HepG2 (cell line): ENCODE results near the gene TBX6. TPM values are rescaled to one million over a fixed set of nuclear protein-coding genes. Genes with fewer than 3 reads are reported as not detected.
A peak's percentile ranks its signal among the peaks of the same experiment; 100 is the strongest.

ENCODE experiments used
- ARHGAP35 ChIP-seq: sonication (generic); formaldehyde crosslinking; IDR thresholded peaks from 2 replicates; pipeline ENCODE4 v1.9.0; 2022; ENCODE audit warnings: mild to moderate bottlenecking, inconsistent platforms, moderate library complexity, missing genetic modification reagents, borderline replicate concordance
- ELF4 ChIP-seq: sonication (generic); formaldehyde crosslinking; IDR thresholded peaks from 2 replicates; pipeline ENCODE4 v1.5.0; 2020; ENCODE audit warnings: missing genetic modification reagents, mild to moderate bottlenecking, moderate library complexity, borderline replicate concordance
- FOXM1 ChIP-seq: sonication (generic); formaldehyde crosslinking; IDR thresholded peaks from 2 replicates; pipeline ENCODE4 v1.5.0; 2020; ENCODE audit warnings: missing genetic modification reagents
- KLF15 ChIP-seq: sonication (generic); formaldehyde crosslinking; IDR thresholded peaks from 2 replicates; pipeline ENCODE4 v1.8.1; 2023; ENCODE audit warnings: borderline replicate concordance, mild to moderate bottlenecking, inconsistent platforms, missing genetic modification reagents, mixed read lengths
- MAF1 ChIP-seq: sonication (generic); formaldehyde crosslinking; IDR thresholded peaks from 2 replicates; pipeline ENCODE4 v1.5.0; 2020; ENCODE audit warnings: missing genetic modification reagents, borderline replicate concordance
- MED13 ChIP-seq: sonication (generic); formaldehyde crosslinking; IDR thresholded peaks from 2 replicates; pipeline ENCODE4 v1.5.0; 2020; ENCODE audit warnings: missing genetic modification reagents
- MXI1 ChIP-seq: IDR thresholded peaks from 3 replicates; pipeline ENCODE4 v1.6.1; 2012; ENCODE audit warnings: low read depth, low read length, inconsistent platforms, borderline replicate concordance
- NR2F6 ChIP-seq, 2 experiments: IDR thresholded peaks; 2 replicates each; pipeline ENCODE4 v1.6.1; 2016; ENCODE audit warnings: antibody characterized with exemption in 1 of 2, mild to moderate bottlenecking in 1 of 2
- PHF8 ChIP-seq: sonication (generic); formaldehyde crosslinking; IDR thresholded peaks from 2 replicates; pipeline ENCODE4 v1.5.0; 2020; ENCODE audit warnings: missing genetic modification reagents
- RELA ChIP-seq: sonication (generic); formaldehyde crosslinking; IDR thresholded peaks from 2 replicates; pipeline ENCODE4 v1.4.0; 2020; ENCODE audit warnings: missing genetic modification reagents
- SNRNP70 ChIP-seq: fragments of 200-400 bp; formaldehyde crosslinking; IDR thresholded peaks from 2 replicates; pipeline ENCODE4 v1.6.1; 2017; ENCODE audit warnings: mild to moderate bottlenecking, low read depth, low read length, moderate library complexity
- ZBED4 ChIP-seq: sonication (generic); formaldehyde crosslinking; IDR thresholded peaks from 2 replicates; pipeline ENCODE4 v1.4.0; 2020; ENCODE audit warnings: missing genetic modification reagents, borderline replicate concordance
- ZFP62 ChIP-seq: sonication (generic); formaldehyde crosslinking; IDR thresholded peaks from 2 replicates; pipeline ENCODE4 v1.4.0; 2020; ENCODE audit warnings: missing genetic modification reagents
- ZKSCAN8 ChIP-seq: IDR thresholded peaks from 2 replicates; pipeline ENCODE4 v1.6.1; 2016; ENCODE audit warnings: borderline replicate concordance, missing genetic modification reagents, missing compliant biosample characterization
- ZMYM3 ChIP-seq: sonication (generic); formaldehyde crosslinking; IDR thresholded peaks from 2 replicates; pipeline ENCODE4 v1.5.1; 2020; ENCODE audit warnings: mild to moderate bottlenecking, missing genetic modification reagents
- ZNF101 ChIP-seq: sonication (generic); formaldehyde crosslinking; IDR thresholded peaks from 2 replicates; pipeline ENCODE4 v1.4.0; 2020; ENCODE audit warnings: mild to moderate bottlenecking, low read depth, missing genetic modification reagents, borderline replicate concordance
- ZNF12 ChIP-seq: sonication (generic); formaldehyde crosslinking; IDR thresholded peaks from 2 replicates; pipeline ENCODE4 v1.5.0; 2020; ENCODE audit warnings: missing genetic modification reagents
- ZNF253 ChIP-seq: sonication (generic); formaldehyde crosslinking; IDR thresholded peaks from 2 replicates; pipeline ENCODE4 v1.8.0; 2022; ENCODE audit warnings: mild to moderate bottlenecking, missing genetic modification reagents, borderline replicate concordance
- ZNF33A ChIP-seq: sonication (generic); formaldehyde crosslinking; IDR thresholded peaks from 2 replicates; pipeline ENCODE4 v1.5.1; 2020; ENCODE audit warnings: missing genetic modification reagents, mild to moderate bottlenecking, moderate library complexity, borderline replicate concordance
- ZNF354B ChIP-seq: sonication (generic); formaldehyde crosslinking; IDR thresholded peaks from 2 replicates; pipeline ENCODE4 v1.8.0; 2022; ENCODE audit warnings: mild to moderate bottlenecking, missing genetic modification reagents
- ZNF367 ChIP-seq: sonication (generic); formaldehyde crosslinking; IDR thresholded peaks from 2 replicates; pipeline ENCODE4 v1.4.0; 2020; ENCODE audit warnings: missing genetic modification reagents, borderline replicate concordance
- ZNF432 ChIP-seq: sonication (generic); formaldehyde crosslinking; IDR thresholded peaks from 2 replicates; pipeline ENCODE4 v1.5.0; 2020; ENCODE audit warnings: missing genetic modification reagents, mild to moderate bottlenecking, borderline replicate concordance
- ZNF441 ChIP-seq: sonication (generic); formaldehyde crosslinking; IDR thresholded peaks from 2 replicates; pipeline ENCODE4 v1.7.0; 2021; ENCODE audit warnings: missing genetic modification reagents, borderline replicate concordance
- ZNF674 ChIP-seq: sonication (generic); formaldehyde crosslinking; IDR thresholded peaks from 2 replicates; pipeline ENCODE4 v1.5.0; 2020; ENCODE audit warnings: low read depth, mild to moderate bottlenecking, missing genetic modification reagents
- ZNF792 ChIP-seq: IDR thresholded peaks from 2 replicates; pipeline ENCODE4 v1.6.1; 2016
- polyA plus RNA-seq, 8 experiments: library from polyadenylated mRNA; depleted of rRNA in 3 of 8; stranded (reverse) in 7 of 8; unstranded in 1 of 8; fragments of >200 nt; fragmentation: Illumina TruSeq in 4 of 8; extraction: Trizol in 4 of 8; gene quantifications; 2 replicates each; pipeline versions ENCODE4 v1.2.1 to v1.2.3, GENCODE V29; 2011 to 2016; ENCODE audit warnings: low read depth in 4 of 8, missing spikeins in 1 of 8, mixed read lengths in 1 of 8; ENCODE audit not compliant: insufficient read depth in 1 of 8
- total RNA-seq, 5 experiments: library from RNA; depleted of rRNA; stranded (reverse); fragments of >200 nt; fragmentation: Illumina TruSeq; extraction: Trizol; gene quantifications; 2 replicates each; pipeline ENCODE4 v1.2.3, GENCODE V29; 2016; ENCODE audit warnings: low read depth in 1 of 5
- TF ChIP-seq, protein P1 (sequence below): sonication (generic); formaldehyde crosslinking; IDR thresholded peaks from 2 replicates; pipeline ENCODE4 v1.4.0; 2020; ENCODE audit warnings: missing genetic modification reagents

Gene TBX6
- total and polyA plus RNA-seq, 2 of the 13 experiments (the other 11 are each of a cell fraction or from before 2014, with no cell fraction given) = 0.24 to 0.42 TPM

- TF ChIP-seq ARHGAP35 (CRISPR knock-in tag) (no peak), ZNF12 (no peak), ZNF367 (no peak), ZNF441 (CRISPR knock-in tag) (no peak; the same call in 1 of the 2 replicates), ZMYM3 (CRISPR knock-in tag) (no peak), ZNF432 (CRISPR knock-in tag) (no peak), ZBED4 (CRISPR knock-in tag) (no peak), ZNF792 (CRISPR knock-in tag) (no peak), MAF1 (CRISPR knock-in tag) (no peak), NR2F6 (IDR thresholded peaks at IDR 0.05) (no peak), NR2F6 (CRISPR knock-in tag; IDR thresholded peaks at IDR 0.05) (no peak), KLF15 (CRISPR knock-in tag) (no peak), ZNF33A (CRISPR knock-in tag) (0 out of 2 replicates have a peak, but pooled peaks have one; percentile 17), ZNF253 (CRISPR knock-in tag) (no peak), ELF4 (CRISPR knock-in tag) (no peak; the same call in 1 of the 2 replicates), ZNF101 (CRISPR knock-in tag) (no peak), MXI1 (peak; percentile 8; the same call in 1 of the 3 replicates), ZNF354B (CRISPR knock-in tag) (no peak), FOXM1 (CRISPR knock-in tag) (no peak), ZKSCAN8 (CRISPR knock-in tag) (no peak), ZFP62 (no peak), ZNF674 (CRISPR knock-in tag) (no peak), SNRNP70 (no peak), PHF8 (CRISPR knock-in tag) (no peak), RELA (CRISPR knock-in tag) (no peak), MED13 (CRISPR knock-in tag) (no peak)
- TF ChIP-seq, protein P1, sequence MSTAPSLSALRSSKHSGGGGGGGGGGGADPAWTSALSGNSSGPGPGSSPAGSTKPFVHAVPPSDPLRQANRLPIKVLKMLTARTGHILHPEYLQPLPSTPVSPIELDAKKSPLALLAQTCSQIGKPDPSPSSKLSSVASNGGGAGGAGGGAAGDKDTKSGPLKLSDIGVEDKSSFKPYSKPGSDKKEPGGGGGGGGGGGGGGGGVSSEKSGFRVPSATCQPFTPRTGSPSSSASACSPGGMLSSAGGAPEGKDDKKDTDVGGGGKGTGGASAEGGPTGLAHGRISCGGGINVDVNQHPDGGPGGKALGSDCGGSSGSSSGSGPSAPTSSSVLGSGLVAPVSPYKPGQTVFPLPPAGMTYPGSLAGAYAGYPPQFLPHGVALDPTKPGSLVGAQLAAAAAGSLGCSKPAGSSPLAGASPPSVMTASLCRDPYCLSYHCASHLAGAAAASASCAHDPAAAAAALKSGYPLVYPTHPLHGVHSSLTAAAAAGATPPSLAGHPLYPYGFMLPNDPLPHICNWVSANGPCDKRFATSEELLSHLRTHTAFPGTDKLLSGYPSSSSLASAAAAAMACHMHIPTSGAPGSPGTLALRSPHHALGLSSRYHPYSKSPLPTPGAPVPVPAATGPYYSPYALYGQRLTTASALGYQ (CRISPR knock-in tag) = no peak
Observed at GRCh38 chr16:30065943-30066760, 25.6 kb downstream of the TBX6 start (continued).
